Mesothelial cell of epicardium (in vitro differentiated cells): ENCODE data around the gene ZNF618. TPM values are rescaled to one million over a fixed set of nuclear protein-coding genes. Genes with fewer than 3 reads are reported as not detected.

Source experiments
- DNase-seq, 2 experiments: peaks; one replicate each; pipeline ENCODE4 v3.0.0; 2021; ENCODE audit warnings: low spot score in 2 of 2; ENCODE audit not compliant: unreplicated experiment in 2 of 2
- H3K27ac Mint-ChIP-seq: 2 replicates; pipeline ENCODE4 v1.8.0; 2021; ENCODE audit warnings: mixed read lengths
- H3K27me3 Mint-ChIP-seq: 2 replicates; pipeline ENCODE4 v1.8.0; 2021; ENCODE audit warnings: low read depth, mixed read lengths
- H3K36me3 Mint-ChIP-seq: 2 replicates; pipeline ENCODE4 v1.8.0; 2021; ENCODE audit warnings: mixed read lengths
- H3K4me1 Mint-ChIP-seq: 2 replicates; pipeline ENCODE4 v1.8.0; 2021; ENCODE audit warnings: mixed read lengths
- H3K4me3 Mint-ChIP-seq: 2 replicates; pipeline ENCODE4 v1.8.0; 2021; ENCODE audit warnings: mild to moderate bottlenecking, moderate library complexity, mixed read lengths
- H3K9me3 Mint-ChIP-seq: 2 replicates; pipeline ENCODE4 v1.8.0; 2021; ENCODE audit warnings: mixed read lengths
- total RNA-seq: library from RNA; stranded (reverse); gene quantifications from 3 replicates; pipeline ENCODE4 v1.2.1, GENCODE V29; 2021
- TF ChIP-seq, protein P1 (sequence below): fragments of 200-600 bp; sonication (generic); IDR thresholded peaks from one replicate; pipeline ENCODE4 v1.5.0; 2021; ENCODE audit warnings: antibody characterized with exemption; ENCODE audit not compliant: unreplicated experiment

The ZNF618 gene
- total RNA-seq, 1 donor from 2014 or later = 78.9 TPM

GRCh38 chr9:114034661-114035062 is 158.6 kb downstream of the ZNF618 start:
- Mint-ChIP-seq H3K4me1 (no peaks in the 10 kb centered on the region), H3K36me3 (peaks cover 47% of the 10 kb centered on the region), H3K27ac (no peak overlapping the region), H3K4me3 (no peak overlapping the region), H3K9me3 (no peaks in the 10 kb centered on the region), H3K27me3 (no peaks in the 10 kb centered on the region)
- TF ChIP-seq, protein P1, sequence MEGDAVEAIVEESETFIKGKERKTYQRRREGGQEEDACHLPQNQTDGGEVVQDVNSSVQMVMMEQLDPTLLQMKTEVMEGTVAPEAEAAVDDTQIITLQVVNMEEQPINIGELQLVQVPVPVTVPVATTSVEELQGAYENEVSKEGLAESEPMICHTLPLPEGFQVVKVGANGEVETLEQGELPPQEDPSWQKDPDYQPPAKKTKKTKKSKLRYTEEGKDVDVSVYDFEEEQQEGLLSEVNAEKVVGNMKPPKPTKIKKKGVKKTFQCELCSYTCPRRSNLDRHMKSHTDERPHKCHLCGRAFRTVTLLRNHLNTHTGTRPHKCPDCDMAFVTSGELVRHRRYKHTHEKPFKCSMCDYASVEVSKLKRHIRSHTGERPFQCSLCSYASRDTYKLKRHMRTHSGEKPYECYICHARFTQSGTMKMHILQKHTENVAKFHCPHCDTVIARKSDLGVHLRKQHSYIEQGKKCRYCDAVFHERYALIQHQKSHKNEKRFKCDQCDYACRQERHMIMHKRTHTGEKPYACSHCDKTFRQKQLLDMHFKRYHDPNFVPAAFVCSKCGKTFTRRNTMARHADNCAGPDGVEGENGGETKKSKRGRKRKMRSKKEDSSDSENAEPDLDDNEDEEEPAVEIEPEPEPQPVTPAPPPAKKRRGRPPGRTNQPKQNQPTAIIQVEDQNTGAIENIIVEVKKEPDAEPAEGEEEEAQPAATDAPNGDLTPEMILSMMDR = no peak
- DNase-seq = no peak

DNA sequence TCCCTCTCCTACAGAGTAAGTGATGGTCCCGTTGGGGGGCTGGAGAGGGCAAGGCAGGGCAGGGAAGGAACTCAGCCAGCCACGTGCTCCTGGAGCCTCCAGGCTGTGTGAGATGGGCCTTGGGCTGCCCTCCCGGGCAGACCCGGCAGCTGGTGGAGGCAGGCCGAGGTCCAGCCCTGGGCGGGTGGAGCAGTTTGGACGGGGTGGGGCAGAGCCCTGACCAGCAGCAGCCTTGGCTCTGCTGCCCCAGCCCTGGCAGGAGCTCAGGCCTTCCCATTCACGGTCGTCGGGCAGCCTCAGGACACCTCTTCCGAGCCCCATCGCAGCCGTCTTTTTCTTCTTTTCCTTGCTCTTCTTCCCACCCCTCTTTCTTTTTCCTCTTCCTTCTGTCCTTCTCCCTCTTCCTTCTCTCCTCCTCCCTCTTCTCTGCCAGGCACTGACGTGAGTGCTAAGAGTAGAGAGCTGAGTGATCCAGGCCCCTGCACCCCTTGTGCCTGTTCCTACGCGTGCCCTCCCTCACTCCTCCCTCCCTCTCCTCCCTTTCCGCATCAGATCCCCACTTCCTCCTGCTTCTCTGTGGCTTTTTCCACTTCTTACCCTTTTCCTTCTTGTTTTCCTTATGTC is 159.2 kb downstream of the ZNF618 start:
- H3K27me3 Mint-ChIP-seq = no peaks in the 10 kb centered on the region

DNA sequence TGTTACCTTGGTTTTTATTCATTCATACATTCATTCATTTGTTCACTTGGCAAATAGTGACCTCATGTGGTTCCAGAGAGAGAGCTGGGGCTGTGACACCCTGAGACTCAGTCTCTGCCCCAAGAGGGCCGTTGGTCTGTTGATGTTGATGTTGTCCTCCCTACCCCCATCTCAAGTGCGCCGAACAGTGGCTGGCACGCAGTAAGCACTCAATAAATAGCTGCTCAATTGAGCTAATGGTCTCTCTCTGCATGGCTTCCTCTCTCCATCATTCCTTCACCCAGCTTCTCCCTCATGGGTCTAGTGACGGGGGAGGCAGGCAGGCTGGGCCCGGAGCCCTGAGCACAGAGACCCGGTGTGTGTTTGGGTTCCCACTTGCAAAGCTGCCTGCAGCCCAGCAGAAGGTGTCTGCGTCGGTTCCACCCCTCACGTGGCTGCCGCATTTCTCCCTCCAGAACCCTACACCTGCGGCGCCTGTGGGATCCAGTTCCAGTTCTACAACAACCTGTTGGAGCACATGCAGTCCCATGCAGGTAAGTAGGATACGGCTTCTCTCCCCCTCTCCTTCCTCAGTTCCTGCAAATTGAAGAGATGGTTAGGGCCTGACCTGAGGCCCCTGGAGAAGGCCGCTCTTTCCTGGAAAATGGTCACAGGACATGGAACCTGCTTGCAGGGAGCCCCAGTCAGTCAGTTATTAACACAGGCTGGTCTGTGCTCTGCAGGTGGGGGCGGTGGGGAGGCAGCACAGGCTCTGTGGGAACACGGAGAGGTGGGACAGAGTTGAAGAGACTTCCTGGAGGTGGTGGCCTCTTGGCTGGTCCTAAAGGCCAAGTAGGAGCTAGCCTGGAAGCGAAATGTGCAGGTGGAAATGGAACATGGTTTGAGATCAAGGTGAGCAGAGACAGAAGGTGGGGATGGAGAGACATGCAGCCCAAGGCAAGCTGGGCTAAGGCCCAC is 160.0 kb downstream of the ZNF618 start:
- no peaks in the 10 kb centered on the region for H3K9me3 Mint-ChIP-seq
- TF ChIP-seq, protein P1 = no peak
- no peaks in the 10 kb centered on the region for H3K27me3 Mint-ChIP-seq
- DNase-seq = no peak
- H3K27ac Mint-ChIP-seq = no peak overlapping the region
- H3K4me1 Mint-ChIP-seq = no peaks in the 10 kb centered on the region
- no peak overlapping the region for H3K4me3 Mint-ChIP-seq
- H3K36me3 Mint-ChIP-seq = peaks cover 44% of the 10 kb centered on the region

More for the DNA sequence above, 159.2 kb downstream of the ZNF618 start:
- H3K9me3 Mint-ChIP-seq = no peaks in the 10 kb centered on the region
- H3K27ac Mint-ChIP-seq = no peak overlapping the region
- peaks cover 46% of the 10 kb centered on the region for H3K36me3 Mint-ChIP-seq
- DNase-seq = no peak
- TF ChIP-seq, protein P1 = no peak
- no peaks in the 10 kb centered on the region for H3K4me1 Mint-ChIP-seq
- H3K4me3 Mint-ChIP-seq = no peak overlapping the region

DNA sequence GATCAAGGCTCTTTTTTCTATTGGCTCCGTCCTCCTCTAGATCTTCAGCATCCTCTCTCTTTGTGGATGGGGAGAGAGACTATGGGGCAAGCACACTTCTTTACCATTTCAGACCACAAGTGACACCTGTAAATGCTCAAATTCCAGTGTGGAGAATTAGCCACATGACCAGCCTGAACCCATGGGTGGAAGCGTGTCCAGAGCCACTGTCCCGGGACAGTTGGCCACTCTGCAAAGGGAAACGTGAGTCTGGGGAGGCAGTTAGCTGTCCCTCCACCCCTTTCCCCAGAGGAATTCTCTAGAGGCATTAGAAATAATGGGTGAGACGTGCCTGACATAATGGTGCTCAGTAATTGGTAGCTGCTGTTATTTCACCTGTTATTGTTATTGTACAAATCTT is 161.1 kb downstream of the ZNF618 start:
- no peak for DNase-seq
- H3K9me3 Mint-ChIP-seq = peaks cover 6% of the 10 kb centered on the region
- no peaks in the 10 kb centered on the region for H3K27me3 Mint-ChIP-seq
- no peaks in the 10 kb centered on the region for H3K4me1 Mint-ChIP-seq
- H3K36me3 Mint-ChIP-seq = peaks cover 52% of the 10 kb centered on the region
- H3K27ac Mint-ChIP-seq = no peak overlapping the region
- H3K4me3 Mint-ChIP-seq = no peak overlapping the region
- TF ChIP-seq, protein P1 = no peak

DNA sequence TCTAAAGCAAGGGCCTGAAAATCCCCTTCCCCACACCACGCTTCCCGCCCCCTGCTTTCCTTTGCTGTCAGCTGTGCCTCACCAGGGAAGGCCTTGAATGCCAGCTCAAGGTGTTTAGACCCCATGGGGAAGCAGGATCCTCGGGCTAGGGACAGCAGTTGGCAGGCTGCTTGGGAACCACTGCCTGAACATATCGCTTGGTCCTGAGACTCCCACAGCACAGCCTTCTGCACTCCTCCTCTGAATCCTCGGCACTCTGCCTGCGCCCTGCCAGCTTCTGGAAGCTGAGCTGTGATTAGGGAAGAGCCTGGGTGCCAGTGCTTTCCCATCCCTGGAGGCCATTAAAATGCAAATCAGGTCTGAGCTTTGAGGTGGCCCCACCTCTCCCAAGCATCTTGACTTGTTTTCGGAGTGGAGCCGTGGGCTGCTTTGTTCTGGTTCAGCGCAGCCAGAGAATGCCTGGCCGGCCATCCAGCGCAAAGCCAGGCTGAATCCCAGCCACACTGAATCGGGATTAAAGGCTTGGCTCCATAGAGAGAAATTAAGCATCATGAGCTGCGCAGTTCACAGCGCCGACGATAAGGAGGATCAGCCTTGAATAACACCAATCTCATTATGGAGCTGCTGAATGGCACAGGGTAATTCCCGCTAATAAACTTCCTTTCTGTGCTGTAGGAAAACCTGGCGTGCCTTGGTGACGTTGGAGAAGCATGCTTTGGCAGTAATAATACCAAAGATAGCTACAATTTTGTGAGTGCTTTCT is 162.0 kb downstream of the ZNF618 start:
- H3K27me3 Mint-ChIP-seq = no peaks in the 10 kb centered on the region
- TF ChIP-seq, protein P1 = no peak
- peaks cover 10% of the 10 kb centered on the region for H3K9me3 Mint-ChIP-seq
- peaks cover 48% of the 10 kb centered on the region for H3K36me3 Mint-ChIP-seq
- H3K4me1 Mint-ChIP-seq = no peaks in the 10 kb centered on the region
- DNase-seq = no peak
- no peak overlapping the region for H3K27ac Mint-ChIP-seq
- no peak overlapping the region for H3K4me3 Mint-ChIP-seq
